HepG2 (cell line): ENCODE measurements around the gene RALY. TPM values are rescaled to one million over a fixed set of nuclear protein-coding genes. Genes with fewer than 3 reads are reported as not detected.

Source experiments
- BCL3 ChIP-seq: sonication (generic); formaldehyde crosslinking; IDR thresholded peaks from 2 replicates; pipeline ENCODE4 v1.5.1; 2020; ENCODE audit warnings: mild to moderate bottlenecking, missing genetic modification reagents, moderate library complexity
- CC2D1A ChIP-seq: sonication (generic); formaldehyde crosslinking; IDR thresholded peaks from 2 replicates; pipeline ENCODE4 v1.8.1; 2023; ENCODE audit warnings: mild to moderate bottlenecking, missing genetic modification reagents
- CHCHD3 ChIP-seq: sonication (generic); formaldehyde crosslinking; IDR thresholded peaks from 2 replicates; pipeline ENCODE4 v1.8.0; 2022; ENCODE audit warnings: mild to moderate bottlenecking, missing genetic modification reagents, moderate library complexity
- DBP ChIP-seq: sonication (generic); formaldehyde crosslinking; IDR thresholded peaks from 2 replicates; pipeline ENCODE4 v1.4.0; 2020; ENCODE audit warnings: missing genetic modification reagents; ENCODE audit errors: not compliant biosample characterization
- EHMT2 ChIP-seq: fragments of 200-600 bp; sonication (generic); IDR thresholded peaks from 2 replicates; pipeline ENCODE4 v1.7.0; 2017; ENCODE audit warnings: antibody characterized with exemption, low read depth, low read length, borderline replicate concordance
- FOXP1 ChIP-seq, 2 experiments: fragments of 450-650 bp in 1 of 2; IDR thresholded peaks; 2 replicates each; pipeline ENCODE4 v1.6.1; 2017 to 2018; ENCODE audit warnings: antibody characterized with exemption in 1 of 2
- HDAC6 ChIP-seq: fragments of 200-600 bp; sonication (generic); IDR thresholded peaks from 2 replicates; pipeline ENCODE4 v1.7.0; 2017; ENCODE audit warnings: mild to moderate bottlenecking, antibody characterized with exemption, low read length, low read depth
- JUNB ChIP-seq: sonication (generic); formaldehyde crosslinking; IDR thresholded peaks from 2 replicates; pipeline ENCODE4 v1.8.0; 2022; ENCODE audit warnings: missing genetic modification reagents, mild to moderate bottlenecking, borderline replicate concordance
- KDM6A ChIP-seq: IDR thresholded peaks from 2 replicates; pipeline ENCODE4 v1.6.1; 2016; ENCODE audit warnings: low read depth
- MED8 ChIP-seq: sonication (generic); formaldehyde crosslinking; IDR thresholded peaks from 2 replicates; pipeline ENCODE4 v1.8.1; 2023; ENCODE audit warnings: mild to moderate bottlenecking, missing genetic modification reagents; ENCODE audit not compliant: insufficient replicate concordance
- PCBP2 ChIP-seq: fragments of 200-400 bp; formaldehyde crosslinking; optimal IDR thresholded peaks from 2 replicates; pipeline ENCODE3; 2018; ENCODE audit warnings: low read length, low read depth; ENCODE audit not compliant: poor library complexity, severe bottlenecking
- PHF5A ChIP-seq: IDR thresholded peaks from one replicate; pipeline ENCODE4 v1.6.1; 2018; ENCODE audit warnings: low read depth, missing genetic modification reagents; ENCODE audit not compliant: unreplicated experiment
- RBAK ChIP-seq: sonication (generic); formaldehyde crosslinking; IDR thresholded peaks from 2 replicates; pipeline ENCODE4 v1.5.1; 2020; ENCODE audit warnings: mild to moderate bottlenecking, missing genetic modification reagents
- SP140L ChIP-seq: sonication (generic); formaldehyde crosslinking; IDR thresholded peaks from 2 replicates; pipeline ENCODE4 v1.4.0; 2020; ENCODE audit warnings: missing genetic modification reagents, borderline replicate concordance
- YY1 ChIP-seq: IDR thresholded peaks from 2 replicates; pipeline ENCODE4 v1.6.1; 2011; ENCODE audit warnings: low read length, low read depth, moderate library complexity, mild to moderate bottlenecking; ENCODE audit not compliant: insufficient read depth, insufficient replicate concordance
- ZC3H4 ChIP-seq: sonication (generic); formaldehyde crosslinking; IDR thresholded peaks from 2 replicates; pipeline ENCODE4 v1.4.0; 2020; ENCODE audit warnings: missing genetic modification reagents, borderline replicate concordance
- ZMAT3 ChIP-seq: sonication (generic); formaldehyde crosslinking; conservative IDR thresholded peaks from 2 replicates; pipeline ENCODE4 v1.7.0; 2021; ENCODE audit warnings: missing genetic modification reagents
- ZNF224 ChIP-seq: sonication (generic); formaldehyde crosslinking; IDR thresholded peaks from 2 replicates; pipeline ENCODE4 v1.5.0; 2020; ENCODE audit warnings: mild to moderate bottlenecking, missing genetic modification reagents
- ZNF3 ChIP-seq: IDR thresholded peaks from 2 replicates; pipeline ENCODE4 v1.7.0; 2017; ENCODE audit warnings: inconsistent platforms
- ZNF33B ChIP-seq: sonication (generic); formaldehyde crosslinking; IDR thresholded peaks from 2 replicates; pipeline ENCODE4 v1.5.1; 2020; ENCODE audit warnings: mild to moderate bottlenecking, missing genetic modification reagents
- ZNF367 ChIP-seq: sonication (generic); formaldehyde crosslinking; IDR thresholded peaks from 2 replicates; pipeline ENCODE4 v1.4.0; 2020; ENCODE audit warnings: missing genetic modification reagents, borderline replicate concordance
- ZNF430 ChIP-seq: sonication (generic); formaldehyde crosslinking; IDR thresholded peaks from 2 replicates; pipeline ENCODE4 v1.9.0; 2021; ENCODE audit warnings: mild to moderate bottlenecking, missing genetic modification reagents
- ZNF460 ChIP-seq: sonication (generic); formaldehyde crosslinking; IDR thresholded peaks from 2 replicates; pipeline ENCODE4 v1.5.1; 2020; ENCODE audit warnings: missing genetic modification reagents, mild to moderate bottlenecking, borderline replicate concordance
- ZNF468 ChIP-seq: sonication (generic); formaldehyde crosslinking; IDR thresholded peaks from 2 replicates; pipeline ENCODE4 v1.8.0; 2022; ENCODE audit warnings: mild to moderate bottlenecking, moderate library complexity, missing genetic modification reagents
- ZNF549 ChIP-seq: sonication (generic); formaldehyde crosslinking; IDR thresholded peaks from 2 replicates; pipeline ENCODE4 v1.5.0; 2020; ENCODE audit warnings: missing genetic modification reagents
- ZNF577 ChIP-seq: sonication (generic); formaldehyde crosslinking; IDR thresholded peaks from 2 replicates; pipeline ENCODE4 v1.4.0; 2020; ENCODE audit warnings: mild to moderate bottlenecking, low read depth, missing genetic modification reagents, borderline replicate concordance
- ZNF678 ChIP-seq: sonication (generic); formaldehyde crosslinking; IDR thresholded peaks from 2 replicates; pipeline ENCODE4 v1.4.0; 2020; ENCODE audit warnings: mild to moderate bottlenecking, missing genetic modification reagents
- polyA plus RNA-seq, 8 experiments: library from polyadenylated mRNA; depleted of rRNA in 3 of 8; stranded (reverse) in 7 of 8; unstranded in 1 of 8; fragments of >200 nt; fragmentation: Illumina TruSeq in 4 of 8; extraction: Trizol in 4 of 8; gene quantifications; 2 replicates each; pipeline versions ENCODE4 v1.2.1 to v1.2.3, GENCODE V29; 2011 to 2016; ENCODE audit warnings: low read depth in 4 of 8, missing spikeins in 1 of 8, mixed read lengths in 1 of 8; ENCODE audit not compliant: insufficient read depth in 1 of 8
- total RNA-seq, 5 experiments: library from RNA; depleted of rRNA; stranded (reverse); fragments of >200 nt; fragmentation: Illumina TruSeq; extraction: Trizol; gene quantifications; 2 replicates each; pipeline ENCODE4 v1.2.3, GENCODE V29; 2016; ENCODE audit warnings: low read depth in 1 of 5
- TF ChIP-seq, protein P1 (sequence below): sonication (generic); formaldehyde crosslinking; IDR thresholded peaks from 2 replicates; pipeline ENCODE4 v1.4.0; 2020; ENCODE audit warnings: mild to moderate bottlenecking, missing genetic modification reagents

RALY gene
- total and polyA plus RNA-seq, 2 of the 13 experiments (the other 11 are each of a cell fraction or from before 2014, with no cell fraction given), result 178 to 186 TPM

DNA sequence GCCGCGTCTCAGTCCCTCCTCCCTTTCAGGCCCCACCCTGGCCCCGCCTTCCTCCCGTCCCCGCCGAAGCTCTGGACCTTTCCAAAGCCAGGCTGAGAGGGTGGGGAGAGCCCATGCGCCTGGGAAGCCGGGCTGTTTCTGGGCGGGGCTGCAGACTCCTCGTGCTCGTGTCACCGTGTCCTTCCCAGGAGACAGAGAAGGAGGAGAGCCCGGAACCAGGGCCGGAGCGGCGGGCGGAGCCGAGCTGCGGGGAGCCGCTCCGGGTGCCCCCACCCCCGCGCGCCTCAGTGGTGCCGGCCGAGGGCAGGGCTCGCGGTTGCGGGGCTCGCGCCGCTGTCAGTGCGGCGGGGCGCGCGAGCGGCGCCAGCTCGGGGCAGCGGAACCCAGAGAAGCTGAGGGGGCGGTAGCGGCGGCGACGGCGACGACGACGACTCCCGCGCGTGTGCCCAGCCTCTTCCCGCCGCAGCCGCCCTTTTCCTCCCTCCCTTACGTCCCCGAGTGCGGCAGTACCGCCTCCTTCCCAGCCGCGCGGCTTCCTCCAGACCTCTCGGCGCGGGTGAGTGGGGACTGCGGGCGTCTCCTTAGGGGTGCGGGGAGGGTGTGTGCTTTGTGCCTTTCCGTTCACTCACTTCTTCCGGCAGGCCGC, at the start of gene RALY (continued):
- TF ChIP-seq BCL3 (CRISPR knock-in tag), result 0 out of 2 replicates have a peak, but pooled peaks have one; percentile 58
- no peak for TF ChIP-seq JUNB (CRISPR knock-in tag)
- peak; percentile 94 for TF ChIP-seq CHCHD3 (CRISPR knock-in tag)
- TF ChIP-seq ZNF460 (CRISPR knock-in tag), result no peak
- no peak for TF ChIP-seq ZNF3 (CRISPR knock-in tag)
- TF ChIP-seq, protein P1, sequence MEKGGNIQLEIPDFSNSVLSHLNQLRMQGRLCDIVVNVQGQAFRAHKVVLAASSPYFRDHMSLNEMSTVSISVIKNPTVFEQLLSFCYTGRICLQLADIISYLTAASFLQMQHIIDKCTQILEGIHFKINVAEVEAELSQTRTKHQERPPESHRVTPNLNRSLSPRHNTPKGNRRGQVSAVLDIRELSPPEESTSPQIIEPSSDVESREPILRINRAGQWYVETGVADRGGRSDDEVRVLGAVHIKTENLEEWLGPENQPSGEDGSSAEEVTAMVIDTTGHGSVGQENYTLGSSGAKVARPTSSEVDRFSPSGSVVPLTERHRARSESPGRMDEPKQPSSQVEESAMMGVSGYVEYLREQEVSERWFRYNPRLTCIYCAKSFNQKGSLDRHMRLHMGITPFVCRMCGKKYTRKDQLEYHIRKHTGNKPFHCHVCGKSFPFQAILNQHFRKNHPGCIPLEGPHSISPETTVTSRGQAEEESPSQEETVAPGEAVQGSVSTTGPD, result no peak
- no peak for TF ChIP-seq MED8
- no peak for TF ChIP-seq PCBP2
- TF ChIP-seq ZNF224, result no peak; the same call in 1 of the 2 replicates
- no peak for TF ChIP-seq ZNF549 (CRISPR knock-in tag)
- TF ChIP-seq ZNF367 (CRISPR knock-in tag), result no peak; the same call in 1 of the 2 replicates
- TF ChIP-seq EHMT2, result no peak
- TF ChIP-seq ZNF430 (CRISPR knock-in tag), result peak; percentile 35; the same call in 1 of the 2 replicates
- TF ChIP-seq ZNF468, result peak; percentile 69; the same call in 1 of the 2 replicates
- TF ChIP-seq HDAC6, result no peak
- no peak for TF ChIP-seq ZNF577 (CRISPR knock-in tag)
- TF ChIP-seq FOXP1 (IDR thresholded peaks at IDR 0.05), result no peak
- TF ChIP-seq FOXP1 (CRISPR knock-in tag; IDR thresholded peaks at IDR 0.05), result 0 out of 2 replicates have a peak, but pooled peaks have one; percentile 16
- no peak for TF ChIP-seq RBAK (CRISPR knock-in tag)
- peak; percentile 86 for TF ChIP-seq PHF5A (CRISPR knock-in tag)
- TF ChIP-seq DBP (CRISPR knock-in tag), result no peak
- TF ChIP-seq KDM6A (CRISPR knock-in tag), result peak; percentile 17; the same call in 1 of the 2 replicates
- peak; percentile 78 for TF ChIP-seq YY1
- peak; percentile 74; the same call in 1 of the 2 replicates for TF ChIP-seq ZMAT3 (CRISPR knock-in tag)
- TF ChIP-seq SP140L (CRISPR knock-in tag), result peak; percentile 41; the same call in 1 of the 2 replicates
- peak; percentile 87 for TF ChIP-seq ZNF33B (CRISPR knock-in tag)
- peak; percentile 74 for TF ChIP-seq ZNF678 (CRISPR knock-in tag)
- TF ChIP-seq CC2D1A (CRISPR knock-in tag), result no peak
- TF ChIP-seq ZC3H4 (CRISPR knock-in tag), result peak; percentile 18; the same call in 1 of the 2 replicates
